Loucy (cell line): Measurements from ENCODE around the gene C1orf174.

Source experiments
- EZH2phosphoT487 ChIP-seq: fragments of 200-600 bp; IDR thresholded peaks from 2 replicates; pipeline ENCODE4 v1.6.1; 2018; ENCODE audit warnings: antibody characterized with exemption, mild to moderate bottlenecking, moderate library complexity, borderline replicate concordance
- TF ChIP-seq, protein P1 (sequence below): fragments of 200-600 bp; sonication (generic); conservative IDR thresholded peaks from 2 replicates; pipeline ENCODE4 v1.5.1; 2014; ENCODE audit warnings: mild to moderate bottlenecking, antibody characterized with exemption, low read length

DNA sequence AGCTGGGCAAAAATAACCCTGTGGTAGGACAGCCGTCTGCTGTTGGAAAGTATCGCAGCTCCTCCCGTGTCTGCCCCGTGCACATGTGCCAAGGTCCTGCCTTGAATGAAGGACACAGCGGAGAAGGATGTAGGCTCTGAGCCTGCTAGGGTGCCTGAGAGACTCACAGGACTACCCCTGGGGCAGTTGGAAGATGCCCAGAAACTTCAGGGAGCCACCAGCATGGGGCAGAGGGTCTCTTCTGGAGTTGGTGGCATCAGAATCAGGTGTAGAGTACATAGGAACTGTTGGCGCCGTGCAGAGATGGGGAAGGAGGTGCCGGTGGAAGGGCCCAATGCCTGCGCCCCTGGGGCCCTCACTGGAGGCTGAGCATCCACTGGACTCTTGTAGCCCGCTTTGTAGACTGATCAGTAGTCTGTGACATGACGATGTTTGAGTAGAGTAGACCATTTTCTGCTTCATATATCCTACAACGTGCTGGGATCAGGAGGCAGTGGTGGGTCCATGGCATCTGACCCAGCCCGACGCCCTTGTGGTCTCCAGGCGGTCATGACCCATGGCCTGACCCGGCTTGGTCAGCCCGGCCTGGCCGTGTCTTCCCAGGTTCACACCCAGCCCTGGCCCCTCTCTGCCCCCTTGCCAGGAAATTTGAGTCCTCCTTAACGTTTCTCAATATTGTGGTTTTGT, 5.3 kb upstream of the C1orf174 start:
- TF ChIP-seq, protein P1, sequence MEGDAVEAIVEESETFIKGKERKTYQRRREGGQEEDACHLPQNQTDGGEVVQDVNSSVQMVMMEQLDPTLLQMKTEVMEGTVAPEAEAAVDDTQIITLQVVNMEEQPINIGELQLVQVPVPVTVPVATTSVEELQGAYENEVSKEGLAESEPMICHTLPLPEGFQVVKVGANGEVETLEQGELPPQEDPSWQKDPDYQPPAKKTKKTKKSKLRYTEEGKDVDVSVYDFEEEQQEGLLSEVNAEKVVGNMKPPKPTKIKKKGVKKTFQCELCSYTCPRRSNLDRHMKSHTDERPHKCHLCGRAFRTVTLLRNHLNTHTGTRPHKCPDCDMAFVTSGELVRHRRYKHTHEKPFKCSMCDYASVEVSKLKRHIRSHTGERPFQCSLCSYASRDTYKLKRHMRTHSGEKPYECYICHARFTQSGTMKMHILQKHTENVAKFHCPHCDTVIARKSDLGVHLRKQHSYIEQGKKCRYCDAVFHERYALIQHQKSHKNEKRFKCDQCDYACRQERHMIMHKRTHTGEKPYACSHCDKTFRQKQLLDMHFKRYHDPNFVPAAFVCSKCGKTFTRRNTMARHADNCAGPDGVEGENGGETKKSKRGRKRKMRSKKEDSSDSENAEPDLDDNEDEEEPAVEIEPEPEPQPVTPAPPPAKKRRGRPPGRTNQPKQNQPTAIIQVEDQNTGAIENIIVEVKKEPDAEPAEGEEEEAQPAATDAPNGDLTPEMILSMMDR, result no peak
- no peak for TF ChIP-seq EZH2phosphoT487
